Keratinocyte (primary cell): ENCODE results near the gene RHOB. TPM values are rescaled to one million over a fixed set of nuclear protein-coding genes. Genes with fewer than 3 reads are reported as not detected.

Experiments used
- DNase-seq: peaks from one replicate; pipeline ENCODE4 v3.0.0-alpha.2; 2011; ENCODE audit warnings: low read depth, missing footprints, low spot score
- FAIRE-seq: peaks from 2 replicates; lab custom pipeline; 2011; peaks lifted over from hg19 to GRCh38; lab: Jason Lieb, UNC
- H2AFZ ChIP-seq: 2 replicates; pipeline ENCODE4 v1.6.0; 2012; ENCODE audit warnings: low read length, control low read depth, inconsistent platforms; ENCODE audit not compliant: control insufficient read depth
- H3K27ac ChIP-seq: 2 replicates; pipeline ENCODE4 v1.5.1; 2011; ENCODE audit warnings: low read length; ENCODE audit not compliant: control insufficient read depth, insufficient read depth
- H3K27me3 ChIP-seq: 3 replicates; pipeline ENCODE4 v1.6.0; 2011; ENCODE audit warnings: low read length; ENCODE audit not compliant: control insufficient read depth, insufficient read depth; ENCODE audit errors: extremely low read depth
- H3K36me3 ChIP-seq, 2 experiments: 2 replicates in 1 of 2; 3 replicates in 1 of 2; pipeline ENCODE4 v1.5.1; 2011; ENCODE audit warnings: low read length in 2 of 2, mild to moderate bottlenecking in 1 of 2; ENCODE audit not compliant: control insufficient read depth in 2 of 2, insufficient read depth in 2 of 2; ENCODE audit errors: extremely low read depth in 1 of 2
- H3K4me1 ChIP-seq: 3 replicates; pipeline ENCODE4 v1.5.1; 2011; ENCODE audit warnings: low read length; ENCODE audit not compliant: control insufficient read depth, insufficient read depth; ENCODE audit errors: extremely low read depth
- H3K4me2 ChIP-seq: 3 replicates; pipeline ENCODE4 v1.6.0; 2011; ENCODE audit warnings: low read depth, low read length; ENCODE audit not compliant: control insufficient read depth, insufficient read depth; ENCODE audit errors: extremely low read depth
- H3K4me3 ChIP-seq, 3 experiments: fragments of 200-600 bp in 1 of 3; sonication (generic) in 1 of 3; 2 replicates in 2 of 3; 3 replicates in 1 of 3; pipeline ENCODE4 v1.5.1; 2011 to 2016; ENCODE audit warnings: low read length in 3 of 3, mild to moderate bottlenecking in 3 of 3, control low read depth in 2 of 3, inconsistent platforms in 1 of 3, low read depth in 1 of 3, mixed read lengths in 1 of 3, mixed run types in 1 of 3, moderate library complexity in 1 of 3; ENCODE audit not compliant: control insufficient read depth in 2 of 3, insufficient read depth in 2 of 3; ENCODE audit errors: extremely low read depth in 1 of 3
- H3K79me2 ChIP-seq: 2 replicates; pipeline ENCODE4 v1.6.0; 2012; ENCODE audit warnings: low read length; ENCODE audit not compliant: control insufficient read depth, insufficient read depth
- H3K9ac ChIP-seq: 3 replicates; pipeline ENCODE4 v1.6.0; 2011; ENCODE audit warnings: low read length; ENCODE audit not compliant: control insufficient read depth, insufficient read depth; ENCODE audit errors: extremely low read depth
- H3K9me1 ChIP-seq: 3 replicates; pipeline ENCODE4 v1.6.0; 2011; ENCODE audit warnings: low read length; ENCODE audit not compliant: control insufficient read depth, insufficient read depth; ENCODE audit errors: extremely low read depth
- H3K9me3 ChIP-seq: 2 replicates; pipeline ENCODE4 v1.5.1; 2012; ENCODE audit warnings: low read depth, low read length; ENCODE audit not compliant: control insufficient read depth
- H4K20me1 ChIP-seq: 3 replicates; pipeline ENCODE4 v1.6.0; 2011; ENCODE audit warnings: low read length; ENCODE audit not compliant: control insufficient read depth, insufficient read depth; ENCODE audit errors: extremely low read depth
- CTCF ChIP-seq, 3 experiments: IDR thresholded peaks in 1 of 3; conservative IDR thresholded peaks in 1 of 3; optimal IDR thresholded peaks in 1 of 3; 2 replicates in 2 of 3; 3 replicates in 1 of 3; pipeline versions ENCODE3 to v1.5.1; 2011; ENCODE audit warnings: low read length in 3 of 3, mild to moderate bottlenecking in 3 of 3, moderate library complexity in 2 of 3, control low read depth in 1 of 3, inconsistent platforms in 1 of 3; ENCODE audit not compliant: insufficient read depth in 2 of 3; ENCODE audit errors: extremely low read depth in 1 of 3
- EZH2 ChIP-seq: IDR thresholded peaks from one replicate; pipeline ENCODE4 v1.6.1; 2012; ENCODE audit warnings: inconsistent platforms, mild to moderate bottlenecking, low read length, moderate library complexity
- dilution Hi-C: fragments of 300-500 bp; cut with MboI; formaldehyde crosslinking; loops from one replicate; pipeline ENCODE4 v1.7.0; 2020; ENCODE audit warnings: low sequenced_read_pairs; ENCODE audit not compliant: extremely low pct_ligation_motif_present
- polyA plus RNA-seq, 5 experiments: library from polyadenylated mRNA; depleted of rRNA in 3 of 5; stranded (reverse) in 3 of 5; stranded (forward) in 1 of 5; unstranded in 1 of 5; fragments of >200 nt; gene quantifications; 1 replicate in 1 of 5; 2 replicates in 3 of 5; 3 replicates in 1 of 5; pipeline versions ENCODE4 v1.2.1 to v1.2.3, GENCODE V29; 2011 to 2012; ENCODE audit warnings: missing spikeins in 2 of 5, low read depth in 1 of 5, low replicate concordance in 1 of 5

Gene RHOB
- polyA plus RNA-seq, 1 donor (not counting 4 experiments of a cell fraction or from before 2014, with no cell fraction given): 23.6 TPM

- Histone ChIP-seq H3K4me3 (peak overlapping the region in 1 of 3 experiments; percentile 85), H3K27me3 (no peaks in the 10 kb centered on the region), H3K36me3 (peaks cover 0 to 2% of the 10 kb centered on the region in 2 experiments), H3K27ac (no peak overlapping the region), H3K79me2 (peaks cover 18% of the 10 kb centered on the region), H3K9me1 (no peaks in the 10 kb centered on the region), H3K9ac (no peak overlapping the region), H3K9me3 (no peaks in the 10 kb centered on the region), H4K20me1 (peaks cover 5% of the 10 kb centered on the region), H3K4me1 (peaks cover 33% of the 10 kb centered on the region), H3K4me2 (peak overlapping the region; percentile 90), H2AFZ (no peak overlapping the region)
- FAIRE-seq: no peak
- TF ChIP-seq CTCF (optimal IDR thresholded peaks at IDR 0.05 in 1 of 3, IDR thresholded peaks at IDR 0.05 in 1 of 3, conservative IDR thresholded peaks at IDR 0.05 in 1 of 3; ENCODE audit: extremely low read depth in 1 of 3, insufficient read depth in 2 of 3, low read length in 3 of 3) (no peak), EZH2 (no peak)
- DNase-seq: no peak
- dilution Hi-C loops: no loop called here
Measured at GRCh38 chr2:20449501-20450200, 2.8 kb downstream of the RHOB start.

GRCh38 chr2:20450201-20450999 is 3.5 kb downstream of the RHOB start:
- Histone ChIP-seq H3K9ac (no peak overlapping the region), H3K4me3 (no peak overlapping the region), H3K27ac (no peak overlapping the region), H3K9me3 (no peaks in the 10 kb centered on the region), H4K20me1 (peaks cover 5% of the 10 kb centered on the region), H3K36me3 (peaks cover 0 to 2% of the 10 kb centered on the region in 2 experiments), H2AFZ (no peak overlapping the region), H3K79me2 (peaks cover 18% of the 10 kb centered on the region), H3K27me3 (no peaks in the 10 kb centered on the region), H3K9me1 (no peaks in the 10 kb centered on the region), H3K4me1 (peaks cover 33% of the 10 kb centered on the region), H3K4me2 (no peak overlapping the region)
- TF ChIP-seq CTCF (optimal IDR thresholded peaks at IDR 0.05 in 1 of 3, IDR thresholded peaks at IDR 0.05 in 1 of 3, conservative IDR thresholded peaks at IDR 0.05 in 1 of 3; ENCODE audit: extremely low read depth in 1 of 3, insufficient read depth in 2 of 3, low read length in 3 of 3) (no peak), EZH2 (no peak)
- DNase-seq (no peak), FAIRE-seq (no peak)
- dilution Hi-C loops: no loop called here
